ENCODE results near the gene SLC9A7. TPM values are rescaled to one million over a fixed set of nuclear protein-coding genes. Genes with fewer than 3 reads are reported as not detected.

SLC9A7 gene
- total and polyA plus RNA-seq, 2 of the 13 experiments (the other 11 are each of a cell fraction or from before 2014, with no cell fraction given), result 5.8 to 7.2 TPM

- TF ChIP-seq ZBTB2 (CRISPR knock-in tag; IDR thresholded peaks at IDR 0.05; ENCODE audit: low read depth), result 0 out of 2 replicates have a peak, but pooled peaks have one; percentile 11
- no peak for TF ChIP-seq ZNF572 (CRISPR knock-in tag; IDR thresholded peaks at IDR 0.05)
- TF ChIP-seq YEATS4 (CRISPR knock-in tag; IDR thresholded peaks at IDR 0.05; ENCODE audit: borderline replicate concordance), result peak; percentile 4; the same call in 1 of the 2 replicates
- no peak for TF ChIP-seq ZNF232 (CRISPR knock-in tag; IDR thresholded peaks at IDR 0.05; ENCODE audit: borderline replicate concordance)
- no peak for TF ChIP-seq TRIM22 (IDR thresholded peaks at IDR 0.05)
- no peak for TF ChIP-seq IKZF4 (CRISPR knock-in tag; IDR thresholded peaks at IDR 0.05; ENCODE audit: borderline replicate concordance, low read depth, not compliant biosample characterization)
Measured at GRCh38 chrX:46758163-46758955, 559 bp downstream of the SLC9A7 start (continued).

GRCh38 chrX:46757593-46757992, 1.3 kb downstream of the SLC9A7 start:
- Histone ChIP-seq H3K9me3 (ENCODE audit: low read length) (no peaks in the 10 kb centered on the region), H3K36me3 (replicated peaks in 1 of 2; ENCODE audit: control insufficient read depth in 1 of 2, insufficient read depth in 2 of 2, low read length in 2 of 2) (no peaks in the 10 kb centered on the region), H3K27me3 (ENCODE audit: control insufficient read depth in 1 of 2, insufficient read depth in 2 of 2, low read length in 2 of 2) (no peaks in the 10 kb centered on the region), H3K9ac (ENCODE audit: insufficient read depth, low read depth, low read length) (peak overlapping the region; percentile 55), H3K27ac (ENCODE audit: extremely low read length, insufficient read depth, low read length) (no peak overlapping the region), H3K4me2 (ENCODE audit: low read depth, low read length) (peak overlapping the region; percentile 85), H4K20me1 (ENCODE audit: insufficient read depth, low read length) (no peaks in the 10 kb centered on the region), H3K4me3 (replicated peaks in 1 of 3; ENCODE audit: insufficient read depth in 1 of 3, low read depth in 2 of 3, low read length in 3 of 3) (peak overlapping the region; percentile 59 to 80 (median 69); a peak in 4 of 6 replicates), H3K4me1 (ENCODE audit: insufficient read depth, low read length) (peaks cover 23% of the 10 kb centered on the region), H2AFZ (ENCODE audit: low read length) (no peak overlapping the region), H3K79me2 (ENCODE audit: insufficient read depth, low read length) (peaks cover 2% of the 10 kb centered on the region)
- ChIA-PET POLR2A (no interaction called here), CTCF (ENCODE audit: low intra/inter-chr PET ratio, low total read pairs) (no interaction called here)
- ATAC-seq (no peak), DNase-seq (ENCODE audit: low spot score) (no peak), FAIRE-seq (no peak)
- intact Hi-C loops (cut with micrococcal nuclease; ENCODE audit: unreplicated experiment), result no loop called here
- in situ Hi-C loops (cut with HindIII; ENCODE audit: extremely low pct_ligation_motif_present, low pct_unique_long_range_greater_than_20kb), result no loop called here
- 66% methylated on average over 8 of the region's 8 CpGs for WGBS (ENCODE audit: low lambda C conversion rate)
- TSS peak; percentile 50 for BruUV-seq (replicated peaks)
- TF ChIP-seq ATRX (CRISPR knock-in tag; IDR thresholded peaks at IDR 0.05; ENCODE audit: borderline replicate concordance) (no peak), ZNF709 (CRISPR knock-in tag; IDR thresholded peaks at IDR 0.05) (no peak), ZNF333 (CRISPR knock-in tag; IDR thresholded peaks at IDR 0.05; ENCODE audit: borderline replicate concordance) (no peak), AHDC1 (CRISPR knock-in tag; IDR thresholded peaks at IDR 0.05; ENCODE audit: borderline replicate concordance) (no peak), ZNF329 (CRISPR knock-in tag; IDR thresholded peaks at IDR 0.05; ENCODE audit: low read depth) (no peak), MAX (IDR thresholded peaks at IDR 0.05) (no peak)

Measured in HepG2 (cell line).